HG02938 (cell line): Measurements from ENCODE around the gene GPLD1.
"Not testable (repeated sequence)": the region's sequence is repeated elsewhere in the genome, so short reads cannot be mapped to it uniquely, and the experiment has no call there.

Experiments used
- ATAC-seq: cut with Tn5 transposase; IDR thresholded peaks from one replicate; pipeline ENCODE4 v1.9.1; 2021; ENCODE audit warnings: mild to moderate bottlenecking, moderate library complexity; ENCODE audit not compliant: unreplicated experiment

GPLD1 gene

DNA sequence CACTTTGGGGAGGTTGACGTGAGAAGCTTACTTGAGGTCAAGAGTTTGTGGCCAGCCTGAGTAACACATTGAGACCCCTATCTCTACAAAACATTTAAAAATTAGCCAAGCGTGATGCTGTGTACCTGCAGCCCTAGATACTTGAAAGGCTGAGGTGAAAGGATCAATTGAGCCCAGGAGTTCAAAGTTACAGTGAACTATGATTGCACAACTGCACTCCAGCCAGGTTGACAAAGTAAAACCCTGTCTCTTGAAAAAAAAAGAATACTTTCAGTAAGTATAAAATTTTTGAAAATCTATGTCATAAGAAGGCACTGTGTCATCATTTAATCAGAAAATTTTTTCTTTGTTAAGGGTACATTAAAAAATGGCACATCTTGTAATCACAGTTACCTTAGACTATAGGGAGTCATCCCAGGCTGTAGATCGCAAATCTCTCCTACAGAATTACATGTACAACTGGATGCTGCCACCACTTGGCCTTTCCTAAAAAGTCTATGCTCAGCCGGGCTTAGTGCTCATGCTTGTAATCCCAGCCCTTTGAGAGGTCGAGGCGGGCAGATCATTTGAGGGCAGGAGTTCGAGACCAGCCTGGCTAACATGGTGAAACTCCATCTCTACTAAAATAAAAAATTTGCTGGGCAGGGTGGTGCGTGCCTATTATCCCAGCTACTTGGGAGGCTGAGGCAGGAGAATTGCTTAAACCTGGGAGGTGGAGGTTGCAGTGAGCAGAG is 103.7 kb downstream of the GPLD1 start:
- ATAC-seq = peak; percentile 57

DNA sequence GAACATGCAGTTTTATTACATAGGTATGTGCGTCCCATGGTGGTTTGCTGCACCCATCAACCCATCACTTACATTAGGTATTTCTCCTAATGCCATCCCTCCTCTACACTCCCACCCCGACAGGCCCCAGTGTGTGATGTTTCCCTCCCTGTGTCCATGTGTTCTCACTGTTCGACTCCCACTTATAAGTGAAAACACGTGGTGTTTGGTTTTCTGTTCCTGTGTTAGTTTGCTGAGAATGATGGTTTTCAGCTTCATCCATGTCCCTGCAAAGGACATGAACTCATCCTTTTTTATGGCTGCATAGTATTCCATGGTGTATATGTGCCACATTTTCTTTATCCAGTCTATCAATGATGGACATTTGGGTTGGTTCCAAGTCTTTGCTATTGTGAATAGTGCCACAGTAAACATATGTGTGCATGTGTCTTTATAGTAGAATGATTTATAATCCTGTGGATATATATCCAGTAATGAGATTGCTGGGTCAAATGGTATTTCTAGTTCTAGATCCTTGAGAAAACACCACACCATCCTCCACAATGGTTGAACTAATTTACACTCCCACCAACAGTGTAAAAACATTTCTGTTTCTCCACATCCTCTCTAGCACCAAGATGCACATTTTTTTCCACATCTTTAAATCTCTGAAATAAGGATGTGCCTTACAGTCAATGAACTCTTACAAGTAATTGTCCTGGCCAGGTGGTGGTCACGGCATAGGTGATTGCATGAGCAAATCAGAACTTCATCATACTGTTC is 104.8 kb downstream of the GPLD1 start:
- ATAC-seq = not testable (repeated sequence)

DNA sequence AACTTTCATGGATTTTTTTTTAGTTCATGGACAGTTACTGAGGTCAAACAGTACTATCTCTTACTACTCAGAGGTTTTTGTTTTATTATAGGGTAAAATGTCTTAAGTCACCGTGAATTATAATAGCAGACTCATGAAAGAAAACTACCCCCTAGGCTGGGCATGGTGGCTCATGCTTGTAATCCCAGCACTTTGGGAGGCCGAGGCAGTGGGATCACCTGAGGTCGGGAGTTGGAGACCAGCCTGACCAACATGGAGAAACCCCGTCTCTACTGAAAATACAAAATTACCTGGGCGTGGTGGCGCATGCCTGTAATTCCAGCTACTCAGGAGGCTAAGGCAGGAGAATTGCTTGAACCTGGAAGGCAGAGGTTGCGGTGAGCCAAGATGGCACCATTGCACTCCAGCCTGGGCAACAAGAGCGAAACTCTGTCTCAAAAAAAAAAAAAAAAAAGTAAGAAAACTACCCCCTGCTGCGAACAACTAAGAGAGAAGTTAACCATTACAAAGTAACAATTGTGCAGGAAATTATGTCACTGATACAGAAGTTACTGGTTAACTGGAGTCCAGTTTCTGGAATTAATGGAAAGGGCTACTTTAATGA is 106.4 kb downstream of the GPLD1 start:
- ATAC-seq = not testable (repeated sequence)

DNA sequence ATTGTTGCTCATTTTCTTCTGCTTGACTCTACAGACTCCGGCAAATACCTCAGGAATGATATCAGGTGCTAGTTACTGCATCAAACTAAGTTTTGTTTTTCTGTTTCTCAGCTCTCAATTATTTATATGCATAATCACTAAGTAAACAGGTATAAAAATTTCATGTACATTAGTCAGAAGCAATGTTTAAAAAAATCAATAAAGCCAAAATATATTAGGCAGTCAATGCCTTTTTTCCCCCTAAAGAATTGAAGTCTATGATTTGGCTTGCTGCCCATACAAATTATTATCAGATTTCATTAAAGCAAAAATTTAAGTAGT is 107.2 kb downstream of the GPLD1 start:
- ATAC-seq = no peak

DNA sequence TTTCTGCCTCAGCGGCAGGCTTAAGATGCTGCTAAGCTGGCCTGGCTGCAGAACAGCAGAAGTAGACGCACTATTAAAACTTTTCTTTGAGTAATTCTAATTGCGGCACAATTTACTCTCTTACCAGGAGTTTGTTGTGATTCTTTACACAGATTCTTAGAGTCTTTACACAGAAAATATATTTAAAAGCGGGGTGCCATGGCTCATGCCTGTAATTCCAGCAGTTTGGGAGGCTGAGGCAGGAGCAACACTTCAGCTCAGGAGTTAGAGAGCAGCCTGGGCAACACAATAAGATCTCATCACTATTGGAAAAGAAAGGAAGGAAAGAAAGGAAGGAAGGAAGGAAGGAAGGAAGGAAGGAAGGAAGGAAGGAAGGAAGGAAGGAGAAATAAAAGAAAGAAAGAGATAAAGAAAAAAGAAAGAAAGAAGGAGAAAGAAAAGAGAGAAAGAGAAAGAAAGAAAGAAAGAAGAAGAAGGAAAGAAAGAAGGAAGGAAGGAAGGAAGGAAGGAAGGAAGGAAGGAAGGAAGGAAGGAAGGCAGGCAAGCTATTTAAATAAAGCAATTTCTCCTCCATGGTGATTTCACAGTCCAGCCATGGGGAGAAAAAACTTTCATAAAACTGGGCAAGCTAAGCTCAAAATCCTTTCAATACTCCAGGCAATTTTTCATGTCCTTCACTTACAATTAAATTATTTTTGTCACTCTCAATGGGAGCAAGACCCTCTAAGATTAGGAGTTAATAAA is 107.7 kb downstream of the GPLD1 start:
- no peak for ATAC-seq

DNA sequence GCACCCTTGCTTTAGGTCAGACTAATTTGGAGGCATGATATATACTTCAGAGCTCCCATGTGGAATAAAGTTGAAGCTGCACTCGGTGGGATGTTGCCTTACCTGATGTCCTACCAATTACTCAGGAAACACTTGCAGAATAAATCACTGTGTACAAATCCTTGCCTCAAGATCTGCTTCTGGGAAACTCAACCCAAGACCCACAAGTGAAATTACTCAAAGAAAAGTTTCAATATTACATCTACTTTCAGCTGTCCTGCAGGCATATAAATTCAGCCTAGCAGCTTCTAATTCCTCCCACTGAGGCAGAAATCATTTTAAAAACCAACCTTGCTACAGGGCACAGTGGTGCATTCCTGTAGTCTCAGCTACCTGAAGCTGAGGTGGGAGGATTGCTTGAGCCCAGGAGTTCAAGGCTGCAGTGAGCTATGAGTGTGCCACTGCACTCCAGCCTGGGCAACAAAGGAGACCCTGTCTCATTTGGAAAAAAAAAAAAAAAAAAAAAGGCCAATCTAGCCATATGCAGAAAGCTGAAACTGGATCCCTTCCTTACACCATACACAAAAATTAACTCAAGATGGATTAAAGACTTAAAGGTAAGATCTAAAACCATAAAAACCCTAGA is 110.8 kb downstream of the GPLD1 start:
- ATAC-seq = no peak
